ENCODE results near the gene FOXI1.

Gene FOXI1

DNA sequence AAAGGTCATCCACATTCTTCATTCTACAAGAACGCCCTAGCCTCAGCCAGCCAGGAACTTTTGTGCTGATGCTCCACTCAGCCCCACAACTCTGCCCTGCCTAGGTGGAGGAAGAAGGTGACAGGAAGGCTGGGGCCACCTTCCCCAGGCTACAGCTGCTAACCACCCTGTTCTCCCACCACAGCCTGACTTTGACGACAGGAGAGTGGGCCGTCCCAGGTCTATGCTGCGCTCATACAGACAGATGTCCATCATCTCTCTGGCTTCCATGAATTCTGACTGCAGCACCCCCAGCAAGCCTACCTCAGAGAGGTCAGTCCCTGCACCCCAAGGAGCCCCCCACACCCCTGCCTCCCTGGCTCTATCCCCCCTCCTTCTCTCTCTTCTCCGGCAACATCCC lies 28.2 kb upstream of the FOXI1 start:
- no peak for ATAC-seq
- TF ChIP-seq ZNF70 (CRISPR knock-in tag; IDR thresholded peaks at IDR 0.05) (no peak), GLIS3 (CRISPR knock-in tag; IDR thresholded peaks at IDR 0.05) (no peak), SNAI2 (CRISPR knock-in tag; IDR thresholded peaks at IDR 0.05) (no peak), ESRRG (CRISPR knock-in tag; IDR thresholded peaks at IDR 0.05) (no peak), ZC3H10 (CRISPR knock-in tag; IDR thresholded peaks at IDR 0.05) (no peak), PPARA (CRISPR knock-in tag; IDR thresholded peaks at IDR 0.05; ENCODE audit: borderline replicate concordance) (no peak), ZFP30 (CRISPR knock-in tag; IDR thresholded peaks at IDR 0.05) (no peak), ZNF8 (CRISPR knock-in tag; IDR thresholded peaks at IDR 0.05) (no peak), TCF4 (CRISPR knock-in tag; IDR thresholded peaks at IDR 0.05; ENCODE audit: borderline replicate concordance) (no peak), RARB (CRISPR knock-in tag; IDR thresholded peaks at IDR 0.05) (no peak), OSR1 (CRISPR knock-in tag; IDR thresholded peaks at IDR 0.05) (no peak)
- TF ChIP-seq, protein P1, sequence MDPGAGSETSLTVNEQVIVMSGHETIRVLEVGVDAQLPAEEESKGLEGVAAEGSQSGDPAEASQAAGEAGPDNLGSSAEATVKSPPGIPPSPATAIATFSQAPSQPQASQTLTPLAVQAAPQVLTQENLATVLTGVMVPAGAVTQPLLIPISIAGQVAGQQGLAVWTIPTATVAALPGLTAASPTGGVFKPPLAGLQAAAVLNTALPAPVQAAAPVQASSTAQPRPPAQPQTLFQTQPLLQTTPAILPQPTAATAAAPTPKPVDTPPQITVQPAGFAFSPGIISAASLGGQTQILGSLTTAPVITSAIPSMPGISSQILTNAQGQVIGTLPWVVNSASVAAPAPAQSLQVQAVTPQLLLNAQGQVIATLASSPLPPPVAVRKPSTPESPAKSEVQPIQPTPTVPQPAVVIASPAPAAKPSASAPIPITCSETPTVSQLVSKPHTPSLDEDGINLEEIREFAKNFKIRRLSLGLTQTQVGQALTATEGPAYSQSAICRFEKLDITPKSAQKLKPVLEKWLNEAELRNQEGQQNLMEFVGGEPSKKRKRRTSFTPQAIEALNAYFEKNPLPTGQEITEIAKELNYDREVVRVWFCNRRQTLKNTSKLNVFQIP (CRISPR knock-in tag; IDR thresholded peaks at IDR 0.05; ENCODE audit: borderline replicate concordance, low read depth): no peak
- TF ChIP-seq, protein P2, sequence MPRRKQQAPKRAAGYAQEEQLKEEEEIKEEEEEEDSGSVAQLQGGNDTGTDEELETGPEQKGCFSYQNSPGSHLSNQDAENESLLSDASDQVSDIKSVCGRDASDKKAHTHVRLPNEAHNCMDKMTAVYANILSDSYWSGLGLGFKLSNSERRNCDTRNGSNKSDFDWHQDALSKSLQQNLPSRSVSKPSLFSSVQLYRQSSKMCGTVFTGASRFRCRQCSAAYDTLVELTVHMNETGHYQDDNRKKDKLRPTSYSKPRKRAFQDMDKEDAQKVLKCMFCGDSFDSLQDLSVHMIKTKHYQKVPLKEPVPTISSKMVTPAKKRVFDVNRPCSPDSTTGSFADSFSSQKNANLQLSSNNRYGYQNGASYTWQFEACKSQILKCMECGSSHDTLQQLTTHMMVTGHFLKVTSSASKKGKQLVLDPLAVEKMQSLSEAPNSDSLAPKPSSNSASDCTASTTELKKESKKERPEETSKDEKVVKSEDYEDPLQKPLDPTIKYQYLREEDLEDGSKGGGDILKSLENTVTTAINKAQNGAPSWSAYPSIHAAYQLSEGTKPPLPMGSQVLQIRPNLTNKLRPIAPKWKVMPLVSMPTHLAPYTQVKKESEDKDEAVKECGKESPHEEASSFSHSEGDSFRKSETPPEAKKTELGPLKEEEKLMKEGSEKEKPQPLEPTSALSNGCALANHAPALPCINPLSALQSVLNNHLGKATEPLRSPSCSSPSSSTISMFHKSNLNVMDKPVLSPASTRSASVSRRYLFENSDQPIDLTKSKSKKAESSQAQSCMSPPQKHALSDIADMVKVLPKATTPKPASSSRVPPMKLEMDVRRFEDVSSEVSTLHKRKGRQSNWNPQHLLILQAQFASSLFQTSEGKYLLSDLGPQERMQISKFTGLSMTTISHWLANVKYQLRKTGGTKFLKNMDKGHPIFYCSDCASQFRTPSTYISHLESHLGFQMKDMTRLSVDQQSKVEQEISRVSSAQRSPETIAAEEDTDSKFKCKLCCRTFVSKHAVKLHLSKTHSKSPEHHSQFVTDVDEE (CRISPR knock-in tag; IDR thresholded peaks at IDR 0.05): no peak
- TF ChIP-seq, protein P3, sequence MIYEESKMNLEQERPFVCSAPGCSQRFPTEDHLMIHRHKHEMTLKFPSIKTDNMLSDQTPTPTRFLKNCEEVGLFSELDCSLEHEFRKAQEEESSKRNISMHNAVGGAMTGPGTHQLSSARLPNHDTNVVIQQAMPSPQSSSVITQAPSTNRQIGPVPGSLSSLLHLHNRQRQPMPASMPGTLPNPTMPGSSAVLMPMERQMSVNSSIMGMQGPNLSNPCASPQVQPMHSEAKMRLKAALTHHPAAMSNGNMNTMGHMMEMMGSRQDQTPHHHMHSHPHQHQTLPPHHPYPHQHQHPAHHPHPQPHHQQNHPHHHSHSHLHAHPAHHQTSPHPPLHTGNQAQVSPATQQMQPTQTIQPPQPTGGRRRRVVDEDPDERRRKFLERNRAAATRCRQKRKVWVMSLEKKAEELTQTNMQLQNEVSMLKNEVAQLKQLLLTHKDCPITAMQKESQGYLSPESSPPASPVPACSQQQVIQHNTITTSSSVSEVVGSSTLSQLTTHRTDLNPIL (CRISPR knock-in tag; IDR thresholded peaks at IDR 0.05; ENCODE audit: low read depth): no peak

DNA sequence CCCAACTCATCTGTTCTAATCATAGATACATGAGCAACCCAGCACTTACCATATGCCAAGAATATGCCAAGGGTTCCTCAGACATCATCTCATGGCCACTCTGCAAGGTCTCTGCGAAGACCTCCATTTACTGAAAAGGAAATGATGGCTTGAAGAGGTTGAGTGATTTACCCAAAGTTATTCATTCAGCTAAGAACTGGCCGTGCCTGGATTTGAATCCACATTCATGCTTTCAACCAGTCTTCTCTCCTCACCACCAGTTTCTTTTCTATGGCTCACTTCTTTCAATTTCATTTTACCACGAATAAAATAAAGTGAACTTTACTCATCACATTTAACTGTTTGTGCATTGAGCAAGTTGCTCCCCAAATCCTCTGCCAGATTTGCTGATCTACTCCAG lies 27.2 kb upstream of the FOXI1 start:
- TF ChIP-seq BACH2 (CRISPR knock-in tag; IDR thresholded peaks at IDR 0.05; ENCODE audit: borderline replicate concordance) (no peak), ARNTL (CRISPR knock-in tag; IDR thresholded peaks at IDR 0.05; ENCODE audit: borderline replicate concordance, low read depth) (no peak)
- no peak for ATAC-seq

DNA sequence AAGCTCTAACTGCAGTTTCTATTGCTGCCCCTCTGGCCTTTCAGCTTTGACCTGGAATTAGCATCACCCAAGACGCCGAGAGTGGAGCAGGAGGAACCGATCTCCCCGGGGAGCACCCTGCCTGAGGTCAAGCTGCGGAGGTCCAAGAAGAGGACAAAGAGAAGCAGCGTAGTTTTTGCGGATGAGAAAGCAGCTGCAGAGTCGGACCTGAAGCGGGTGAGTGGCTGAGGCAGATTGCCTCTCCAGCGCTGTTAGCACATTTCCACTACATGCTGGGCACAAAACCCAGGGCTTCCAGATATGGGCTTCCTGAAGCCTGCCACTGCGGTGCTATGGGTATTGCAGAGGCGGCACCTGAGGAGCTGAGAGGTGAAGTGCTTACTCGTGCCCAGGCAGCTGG lies 26.8 kb upstream of the FOXI1 start:
- TF ChIP-seq SNAI2 (CRISPR knock-in tag; IDR thresholded peaks at IDR 0.05): no peak
- TF ChIP-seq, protein P4, sequence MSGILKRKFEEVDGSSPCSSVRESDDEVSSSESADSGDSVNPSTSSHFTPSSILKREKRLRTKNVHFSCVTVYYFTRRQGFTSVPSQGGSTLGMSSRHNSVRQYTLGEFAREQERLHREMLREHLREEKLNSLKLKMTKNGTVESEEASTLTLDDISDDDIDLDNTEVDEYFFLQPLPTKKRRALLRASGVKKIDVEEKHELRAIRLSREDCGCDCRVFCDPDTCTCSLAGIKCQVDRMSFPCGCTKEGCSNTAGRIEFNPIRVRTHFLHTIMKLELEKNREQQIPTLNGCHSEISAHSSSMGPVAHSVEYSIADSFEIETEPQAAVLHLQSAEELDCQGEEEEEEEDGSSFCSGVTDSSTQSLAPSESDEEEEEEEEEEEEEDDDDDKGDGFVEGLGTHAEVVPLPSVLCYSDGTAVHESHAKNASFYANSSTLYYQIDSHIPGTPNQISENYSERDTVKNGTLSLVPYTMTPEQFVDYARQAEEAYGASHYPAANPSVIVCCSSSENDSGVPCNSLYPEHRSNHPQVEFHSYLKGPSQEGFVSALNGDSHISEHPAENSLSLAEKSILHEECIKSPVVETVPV (CRISPR knock-in tag; IDR thresholded peaks at IDR 0.05): no peak
- no peak for ATAC-seq

DNA sequence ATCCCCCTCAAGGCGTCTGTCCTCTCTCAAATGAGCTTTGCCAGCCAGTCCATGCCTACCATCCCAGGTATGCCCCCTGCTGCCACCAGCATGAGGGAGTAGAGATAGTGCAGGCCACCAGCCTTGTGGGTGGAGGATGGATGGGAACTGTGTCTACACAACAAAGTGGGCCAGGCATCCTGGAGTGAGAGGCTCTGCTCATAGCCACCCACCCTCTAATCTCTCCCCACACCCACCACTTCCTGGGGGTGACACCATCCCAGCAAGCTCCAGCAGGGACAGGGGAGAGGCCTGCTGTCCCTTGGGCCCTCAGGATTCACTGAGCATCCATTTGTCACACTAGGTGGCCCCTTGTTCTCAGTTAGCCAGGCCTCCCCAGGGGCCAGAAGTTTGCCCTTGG lies 25.5 kb upstream of the FOXI1 start:
- ATAC-seq: no peak
- TF ChIP-seq RARB (CRISPR knock-in tag; IDR thresholded peaks at IDR 0.05) (no peak), TOX (CRISPR knock-in tag; IDR thresholded peaks at IDR 0.05; ENCODE audit: borderline replicate concordance) (no peak)
- TF ChIP-seq, protein P1 (CRISPR knock-in tag; IDR thresholded peaks at IDR 0.05; ENCODE audit: borderline replicate concordance, low read depth): no peak
- TF ChIP-seq, protein P4 (CRISPR knock-in tag; IDR thresholded peaks at IDR 0.05): no peak
